Measurements from ENCODE around the gene MAPK8.

MAPK8 gene

DNA sequence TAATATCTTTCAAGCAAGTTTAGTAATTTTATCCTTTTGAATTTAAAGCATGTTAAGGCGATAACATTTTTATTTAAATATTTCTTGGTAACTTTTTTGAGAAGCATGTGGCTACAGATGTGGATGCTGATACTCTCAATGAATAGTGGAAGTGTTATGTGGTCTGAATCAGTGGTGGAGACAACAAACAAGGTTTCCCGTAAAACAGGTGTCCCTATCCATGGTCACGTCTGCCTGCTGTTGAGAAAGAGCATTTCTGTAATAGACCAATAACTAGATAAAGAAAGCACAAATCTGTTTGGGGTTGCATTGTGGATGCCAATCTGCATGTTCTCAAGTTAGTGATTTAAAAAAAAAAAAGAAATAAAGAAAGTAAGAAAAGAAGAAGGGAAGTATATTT is 13.9 kb upstream of the MAPK8 start:
- DNase-seq = no peak

DNA sequence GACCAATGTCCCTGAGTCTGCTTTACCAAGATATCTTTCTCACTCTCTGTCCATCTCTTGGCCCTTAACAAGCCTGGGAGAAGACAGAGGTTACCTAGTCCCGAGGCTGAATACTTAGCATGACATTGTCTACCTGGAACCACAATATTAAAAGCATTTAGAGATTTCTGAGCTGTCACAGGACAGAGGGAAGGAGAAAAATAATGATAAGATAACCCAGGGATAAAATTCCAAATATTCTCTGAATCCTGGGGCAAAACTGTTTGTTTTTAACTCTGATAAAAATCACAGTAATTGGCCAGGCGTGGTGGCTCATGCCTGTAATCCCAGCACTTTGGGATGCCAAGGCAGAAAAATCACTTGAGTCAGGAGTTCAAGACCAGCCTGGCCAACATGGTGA is 12.0 kb upstream of the MAPK8 start:
- no peak for DNase-seq

DNA sequence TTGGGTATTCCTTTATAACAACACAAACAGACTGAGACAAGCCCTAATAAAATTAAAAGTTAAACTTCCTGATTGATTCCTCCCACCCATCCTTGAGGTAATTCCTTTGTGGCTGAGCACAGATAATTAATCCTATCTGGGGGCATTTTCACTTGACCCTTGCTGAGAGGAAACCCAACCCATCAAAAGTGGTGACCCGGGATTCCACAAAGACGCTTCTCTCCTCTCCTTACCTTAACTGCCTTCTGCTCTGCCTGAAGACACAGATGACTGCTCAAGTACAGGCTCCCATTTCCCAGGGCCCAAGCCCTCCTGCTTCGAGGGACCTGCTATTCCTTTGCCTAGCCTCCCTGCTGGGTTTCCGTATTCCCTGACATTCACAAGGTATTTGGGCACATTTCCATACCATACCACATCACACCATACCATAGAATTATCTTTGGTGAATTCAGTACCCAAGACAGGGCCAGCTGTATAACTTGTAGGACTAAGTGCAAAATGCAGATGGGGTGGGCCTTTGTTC is 9.8 kb upstream of the MAPK8 start:
- DNase-seq = no peak

DNA sequence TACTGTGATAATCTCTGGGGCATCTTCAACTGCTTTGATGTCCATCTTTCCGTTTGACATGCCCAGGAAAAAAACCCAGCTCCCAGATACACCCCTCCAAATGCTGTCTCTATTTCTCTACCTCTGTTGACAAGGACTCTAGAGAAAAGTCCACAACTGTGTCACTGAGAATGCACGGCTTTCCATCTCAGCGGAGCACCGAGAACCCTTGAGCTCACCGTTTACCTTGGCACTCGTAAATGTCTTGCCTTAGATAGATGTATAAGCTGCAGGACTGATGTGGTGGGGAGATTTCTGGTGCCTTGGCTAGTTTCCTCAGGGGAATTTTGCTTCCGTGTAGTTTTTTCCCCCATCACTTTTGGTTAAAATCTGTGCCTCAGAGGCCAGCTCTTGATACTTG is 7.4 kb upstream of the MAPK8 start:
- no peak for DNase-seq

DNA sequence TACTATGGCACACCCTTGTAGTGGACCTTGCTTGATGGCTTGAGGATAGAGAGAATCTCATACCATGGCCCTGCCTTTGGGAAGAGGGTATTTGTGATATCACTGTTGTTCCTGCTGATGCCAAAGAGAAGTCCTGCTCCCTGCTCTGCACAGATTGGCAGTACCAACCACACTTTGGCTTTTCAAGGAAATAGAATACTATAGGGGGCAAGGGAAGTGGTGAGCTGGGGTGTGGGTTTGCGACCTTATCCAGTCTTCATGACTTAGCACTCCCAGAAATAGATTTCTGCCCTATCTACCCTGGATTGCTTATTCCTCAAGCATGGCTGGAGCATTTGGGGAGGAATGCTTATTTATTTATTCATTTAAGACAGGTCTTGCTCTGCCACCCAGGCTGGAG is 6.8 kb upstream of the MAPK8 start:
- DNase-seq = no peak

DNA sequence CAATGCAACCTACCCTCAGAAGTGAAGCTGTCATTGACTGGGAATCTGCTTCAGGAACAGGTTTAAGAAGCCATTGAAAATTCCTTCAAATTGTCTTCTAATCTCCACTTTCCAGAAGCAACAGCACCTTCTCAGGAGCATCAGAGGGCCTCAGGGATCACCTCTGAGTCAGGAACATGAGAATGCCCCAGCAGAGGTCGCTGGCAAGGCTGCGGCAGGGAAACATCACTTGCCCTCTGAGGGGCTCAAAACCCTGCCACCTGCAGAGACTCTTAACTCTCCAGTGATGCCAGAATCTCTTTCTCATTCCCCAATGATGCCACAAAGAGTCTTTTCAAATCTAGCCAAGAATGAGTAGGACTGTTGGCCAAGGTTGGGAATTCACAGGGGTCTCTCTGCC is 5.9 kb upstream of the MAPK8 start:
- DNase-seq = no peak

DNA sequence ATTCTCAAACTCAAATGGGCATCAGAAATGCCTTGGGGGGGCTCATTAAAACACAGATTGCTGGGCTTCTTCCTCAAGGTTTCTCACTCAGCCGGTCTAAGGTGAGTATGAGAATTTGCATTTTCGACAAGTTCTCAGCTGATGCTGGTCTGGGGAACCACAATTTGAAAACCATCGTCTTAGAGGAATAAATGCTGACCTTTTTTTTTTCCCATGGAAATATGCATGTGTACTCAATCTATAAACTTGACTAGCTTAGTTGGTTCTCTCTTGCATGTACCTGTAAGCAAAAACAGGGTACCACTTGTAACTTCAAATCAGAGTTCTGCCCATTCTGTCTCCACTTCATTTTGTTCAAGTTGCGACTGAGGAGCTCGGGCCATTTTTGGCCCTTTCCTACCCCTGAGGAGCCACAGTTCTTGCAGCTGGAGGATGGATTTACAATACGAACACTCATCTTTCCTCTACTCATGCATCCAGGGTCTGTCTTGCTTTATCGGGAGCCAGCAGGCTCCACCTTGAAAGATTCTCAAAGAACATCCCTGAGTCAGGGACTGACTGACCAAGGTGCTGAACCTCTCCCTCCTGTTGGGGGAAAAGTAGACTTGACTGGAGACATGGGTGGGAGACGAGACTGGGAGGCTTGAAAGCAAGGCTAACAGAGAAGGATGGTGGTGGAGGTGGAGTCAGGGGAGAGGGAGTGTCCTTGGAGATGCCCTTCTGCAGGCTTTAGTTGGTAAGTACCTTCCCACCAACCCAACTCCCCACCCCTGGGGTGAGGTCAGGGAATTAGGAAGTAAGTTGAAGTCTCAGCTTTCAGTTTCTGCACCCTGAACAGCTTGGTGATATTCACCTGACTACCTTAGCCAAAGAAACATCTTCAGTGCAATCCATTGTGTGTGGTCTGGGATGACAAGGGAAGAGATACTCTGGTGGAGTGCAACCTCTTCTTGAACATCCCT is 3.7 kb upstream of the MAPK8 start:
- no peak for DNase-seq

DNA sequence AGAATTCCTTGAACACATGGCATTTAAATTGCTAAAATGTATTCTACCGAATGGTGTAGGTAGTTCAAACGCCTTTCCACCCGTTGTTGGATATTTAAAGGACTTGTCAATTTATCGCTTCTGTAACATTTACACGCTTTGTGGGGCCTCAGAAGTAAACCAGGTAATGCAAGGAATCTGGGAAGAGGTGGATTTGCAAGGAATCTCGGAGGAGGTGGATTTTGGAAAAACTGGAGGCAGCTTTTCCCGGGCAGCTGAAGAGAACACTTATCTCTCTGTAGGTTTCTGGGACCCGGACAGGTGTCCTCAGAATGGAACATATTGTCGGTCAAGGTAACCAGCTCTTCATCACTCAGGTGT is 592 bp upstream of the MAPK8 start:
- DNase-seq = no peak

DNA sequence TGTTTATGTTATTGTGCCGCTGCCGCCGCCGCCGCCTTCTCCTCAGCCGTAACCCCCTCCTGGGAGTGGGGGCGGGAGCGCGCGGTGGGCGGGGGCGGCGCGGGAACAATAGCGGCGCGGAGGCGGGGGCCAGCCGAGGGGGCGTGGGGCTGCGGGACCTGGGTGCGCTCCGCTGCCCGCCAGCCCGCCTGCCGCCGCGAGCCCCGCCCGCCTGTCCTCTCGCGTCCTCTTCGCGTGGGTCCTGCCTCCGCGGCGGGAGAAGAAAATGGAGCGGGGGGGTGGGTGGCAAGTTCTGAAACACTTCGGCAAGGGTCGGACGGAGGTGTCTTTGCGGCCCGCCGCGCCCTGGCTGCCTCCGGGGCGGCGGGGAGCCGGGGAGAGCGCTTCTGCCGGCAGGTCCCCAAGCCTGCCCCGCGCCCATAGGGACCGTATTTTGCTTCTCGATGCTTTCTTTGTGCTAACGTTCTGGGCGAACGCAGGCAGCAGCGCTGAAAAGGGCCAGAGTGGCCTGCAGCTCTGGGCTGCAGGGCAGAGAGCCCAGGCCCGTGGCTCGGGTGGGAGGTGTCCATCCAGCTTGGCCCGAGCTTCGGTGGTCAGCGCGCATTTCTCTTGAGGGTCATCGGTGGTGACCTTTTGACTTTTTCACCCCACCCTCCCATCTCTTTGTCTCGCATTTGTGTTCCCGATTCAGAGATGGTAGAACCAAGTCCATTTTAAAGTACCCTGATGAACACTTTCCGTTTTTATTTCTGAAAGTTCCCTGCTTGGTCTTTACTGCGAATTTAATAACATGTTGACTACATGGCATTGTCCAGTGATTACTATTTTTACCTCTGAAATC is 613 bp downstream of the MAPK8 start:
- DNase-seq = peak; percentile 35

DNA sequence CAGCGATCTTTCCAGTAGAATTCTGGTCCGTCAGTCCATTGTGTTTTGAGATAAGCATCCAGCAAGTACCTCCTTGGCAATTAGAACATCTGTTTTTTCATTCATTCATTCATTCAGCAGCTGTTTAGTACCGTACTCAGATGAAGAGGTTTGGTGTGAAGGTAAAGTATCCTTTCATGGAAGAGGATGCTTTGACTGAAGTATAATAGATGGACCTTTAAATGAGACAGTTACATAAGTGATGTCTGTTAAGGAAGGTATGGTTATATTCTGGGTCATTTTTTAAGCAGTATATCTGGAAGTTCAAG is 1.2 kb downstream of the MAPK8 start:
- no peak for DNase-seq

DNA sequence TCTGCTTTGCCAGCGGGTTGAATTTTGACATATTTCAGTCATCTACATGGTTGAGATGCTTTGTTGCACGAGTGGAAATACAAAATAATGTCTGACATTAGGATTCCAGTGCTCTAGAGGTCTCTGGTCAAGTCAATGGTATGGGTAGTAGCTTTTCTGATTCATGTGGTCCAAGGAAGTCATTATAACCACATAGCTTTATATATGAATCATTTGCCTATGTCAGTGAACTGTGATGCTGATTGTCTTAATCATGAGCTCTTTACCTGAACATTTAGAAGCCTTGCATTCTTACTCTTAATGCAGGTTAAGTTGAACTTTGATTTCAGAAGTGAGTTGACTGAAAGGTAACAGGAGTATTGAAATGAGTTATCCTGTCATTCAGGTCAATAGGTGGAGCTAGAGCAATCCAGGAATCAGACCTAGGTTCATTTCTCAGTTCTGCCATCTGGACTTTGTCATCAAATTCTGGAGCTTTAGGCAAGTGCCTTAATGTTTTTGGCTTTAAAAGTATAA is 3.3 kb downstream of the MAPK8 start:
- peak; percentile 78 for DNase-seq

DNA sequence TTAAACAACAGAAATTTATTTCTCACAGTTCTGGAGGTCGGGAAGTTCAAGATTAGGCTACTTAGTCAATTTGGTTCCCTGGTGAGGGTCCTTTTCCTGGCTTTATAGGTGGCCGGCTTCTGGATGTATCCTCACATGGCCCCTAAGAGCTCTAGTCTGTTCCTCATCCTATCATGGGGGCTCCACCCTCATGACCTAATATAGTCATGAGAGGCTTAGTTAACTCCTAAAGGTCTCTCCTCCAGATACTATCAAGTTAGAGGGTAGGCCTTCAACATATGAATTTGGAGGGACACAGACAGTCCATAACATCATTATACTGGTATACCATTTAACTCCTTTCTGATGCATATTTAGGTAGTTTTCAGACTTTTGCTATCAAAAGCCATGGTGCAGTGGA is 7.6 kb downstream of the MAPK8 start:
- no peak for DNase-seq

DNA sequence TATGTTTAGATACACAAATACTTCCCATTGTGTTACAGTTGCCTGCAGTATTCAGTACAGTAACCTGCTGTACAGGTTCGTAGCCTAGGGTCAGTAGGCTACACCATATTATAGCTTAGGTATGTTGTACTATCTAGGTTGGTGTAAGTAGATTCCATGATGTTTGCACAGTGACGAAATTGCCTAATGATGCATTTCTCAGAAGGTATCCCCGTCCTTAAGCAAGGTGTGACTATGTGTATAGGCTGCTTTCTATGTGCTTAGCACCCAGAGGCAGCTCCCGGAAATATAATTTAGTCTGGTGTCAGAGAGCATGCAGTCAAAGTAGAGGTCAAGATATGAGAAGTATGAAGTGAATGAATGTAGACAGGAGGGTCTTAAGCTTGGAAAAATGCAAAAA is 9.8 kb downstream of the MAPK8 start:
- no peak for DNase-seq

DNA sequence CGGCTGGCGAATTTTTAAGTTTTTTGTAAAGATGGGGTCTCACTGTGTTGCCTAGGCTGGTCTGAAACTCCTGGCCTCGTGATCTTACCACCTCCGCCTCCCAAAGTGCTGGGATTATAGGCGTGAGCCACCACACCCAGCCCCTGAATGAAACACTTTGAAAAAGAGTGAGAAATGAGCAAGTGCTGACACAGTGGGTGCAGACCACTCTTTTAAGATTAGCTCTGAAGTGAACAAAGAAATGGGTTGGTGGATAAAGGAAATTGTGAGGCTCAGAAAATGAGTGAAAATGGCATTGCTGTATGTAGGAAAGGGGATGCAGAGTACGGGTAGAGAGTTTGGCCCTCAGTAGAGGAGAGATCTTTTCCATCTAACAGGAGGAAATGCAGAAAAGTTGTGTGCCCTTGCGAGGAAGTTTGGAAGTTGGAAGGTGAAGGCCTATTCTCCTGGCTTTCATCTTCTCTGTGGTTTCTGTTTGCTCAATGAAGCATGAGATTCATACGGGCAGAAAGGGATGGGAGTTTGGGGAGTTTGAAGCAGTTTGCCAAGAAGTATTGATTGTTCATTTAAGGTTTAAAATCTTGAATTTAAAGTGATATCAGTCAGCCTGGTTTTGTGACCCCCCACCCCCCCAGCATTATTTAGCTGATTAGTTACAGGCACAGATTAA is 11.0 kb downstream of the MAPK8 start:
- no peak for DNase-seq

DNA sequence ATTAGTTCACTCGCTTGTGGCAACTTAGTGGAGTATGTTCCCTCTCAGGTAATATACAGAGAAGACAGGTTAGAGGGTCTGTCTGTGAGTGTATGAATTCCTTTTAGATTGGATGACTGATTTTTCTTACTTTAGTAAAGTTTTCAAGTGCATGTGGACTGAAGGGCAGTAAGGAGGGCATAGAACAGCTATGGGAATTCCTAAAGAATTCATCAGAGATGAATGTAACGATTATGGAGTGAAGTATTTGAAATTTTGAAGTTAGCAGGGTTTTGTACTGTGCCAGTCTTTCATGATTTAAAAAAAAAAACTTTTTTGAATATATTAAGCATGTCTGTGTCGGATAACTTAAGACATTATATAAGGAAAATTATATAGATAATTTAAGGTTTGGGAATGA is 15.5 kb downstream of the MAPK8 start:
- peak; percentile 15 for DNase-seq

DNA sequence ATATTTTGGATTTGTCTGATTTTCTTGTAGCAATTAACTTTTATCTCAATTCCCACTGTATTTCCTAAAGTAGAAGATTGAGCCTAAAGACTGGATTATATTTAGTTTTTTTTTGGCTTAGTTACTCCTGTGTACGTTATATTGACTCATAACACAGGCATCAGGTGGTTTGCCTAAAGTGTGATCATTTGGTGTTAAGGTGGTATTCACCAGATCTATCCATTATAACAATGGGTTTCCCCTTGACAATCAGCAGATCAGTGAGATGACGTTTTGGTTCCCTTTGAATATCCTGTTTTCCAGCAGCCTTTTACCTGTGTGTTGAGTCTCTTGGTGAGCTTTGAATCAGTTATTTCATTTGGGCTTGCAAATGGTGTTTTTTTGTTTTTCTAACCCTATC is 18.1 kb downstream of the MAPK8 start:
- no peak for DNase-seq

DNA sequence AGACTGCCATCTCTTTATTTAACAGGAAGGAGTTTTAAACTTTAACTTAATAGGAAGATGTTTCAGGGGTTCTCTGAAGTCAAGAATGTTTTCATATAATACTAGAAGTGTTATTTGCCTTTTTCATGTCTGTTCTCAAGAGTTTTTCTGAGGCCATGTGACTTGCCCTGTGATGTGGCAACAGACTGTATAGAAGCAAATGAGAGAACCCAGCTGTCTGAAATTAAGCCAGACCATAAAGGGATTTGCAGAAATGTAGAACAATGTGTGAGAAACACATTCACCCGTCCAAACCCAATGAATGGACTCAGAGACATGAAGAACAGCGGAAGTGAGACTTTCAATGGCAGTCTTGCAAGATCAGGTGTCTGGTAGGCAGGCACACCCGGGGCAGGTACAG is 23.8 kb downstream of the MAPK8 start:
- DNase-seq = peak; percentile 44

DNA sequence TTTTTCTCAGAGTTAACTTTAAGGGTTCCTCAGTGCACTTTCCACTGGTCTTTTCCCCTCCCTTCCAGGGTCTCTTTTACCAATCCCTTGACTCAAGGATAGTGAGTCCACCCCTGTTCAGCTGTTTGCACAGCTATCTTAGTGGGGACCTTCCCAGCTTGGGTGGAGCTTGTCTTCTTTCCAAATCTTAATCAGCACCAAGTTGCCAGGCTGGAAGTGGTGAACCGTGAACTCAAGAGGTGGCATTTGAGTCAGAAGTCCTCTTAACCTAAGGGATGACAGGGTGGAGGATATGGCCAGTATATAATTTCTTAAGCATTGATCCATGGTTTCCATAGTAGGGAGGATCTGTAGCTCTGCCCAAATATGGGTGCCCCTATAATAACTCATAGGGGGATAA is 25.0 kb downstream of the MAPK8 start:
- DNase-seq = no peak

DNA sequence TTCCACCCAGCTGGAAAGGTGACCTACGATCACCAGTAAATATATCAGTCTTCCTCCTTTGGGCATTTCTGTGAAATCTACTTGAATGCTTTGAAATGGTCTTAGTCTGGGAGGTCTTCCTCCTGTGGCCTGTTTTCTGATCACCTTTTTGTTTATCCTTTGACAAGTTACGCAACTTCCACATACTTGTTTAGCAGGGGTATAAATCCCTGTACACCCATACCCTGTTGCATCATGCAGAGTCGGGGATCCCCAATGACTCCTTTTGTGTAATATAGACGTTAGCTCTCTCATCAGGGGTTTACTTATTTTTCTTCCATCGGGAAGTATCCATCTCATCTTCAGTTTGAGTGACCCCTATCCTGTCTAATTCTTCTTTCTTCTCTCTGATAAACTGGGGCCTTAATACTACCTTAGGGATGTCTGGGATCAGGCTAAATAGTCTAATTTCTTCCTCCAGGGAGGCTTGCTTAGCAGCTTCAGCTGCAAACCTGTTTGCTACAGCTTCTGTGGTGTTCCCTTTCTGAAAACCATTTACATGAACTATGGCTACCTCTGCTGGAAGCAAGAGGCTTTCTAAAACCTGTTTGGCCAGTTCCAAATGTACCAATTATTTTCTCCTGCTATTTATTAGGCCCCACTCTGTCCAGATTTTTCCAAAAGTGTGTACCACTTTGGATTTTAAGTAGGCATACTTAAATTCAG is 25.8 kb downstream of the MAPK8 start:
- no peak for DNase-seq

DNA sequence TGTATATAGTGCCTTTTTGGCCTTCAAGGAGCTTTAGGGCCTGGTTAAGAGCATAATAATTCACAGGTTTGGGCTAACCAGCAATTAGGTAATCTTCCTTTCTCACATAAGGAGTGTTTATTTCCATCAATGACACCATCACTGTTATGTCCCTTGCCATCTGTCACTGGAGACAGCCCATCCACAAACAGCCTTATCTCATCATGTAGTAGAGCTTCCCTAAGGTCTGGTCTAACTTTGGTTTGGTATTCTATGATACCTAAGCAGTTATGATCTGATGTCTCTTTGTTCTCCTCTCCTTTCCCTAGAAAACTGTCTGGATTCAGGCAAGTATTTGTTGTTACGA is 26.4 kb downstream of the MAPK8 start:
- no peak for DNase-seq

DNA sequence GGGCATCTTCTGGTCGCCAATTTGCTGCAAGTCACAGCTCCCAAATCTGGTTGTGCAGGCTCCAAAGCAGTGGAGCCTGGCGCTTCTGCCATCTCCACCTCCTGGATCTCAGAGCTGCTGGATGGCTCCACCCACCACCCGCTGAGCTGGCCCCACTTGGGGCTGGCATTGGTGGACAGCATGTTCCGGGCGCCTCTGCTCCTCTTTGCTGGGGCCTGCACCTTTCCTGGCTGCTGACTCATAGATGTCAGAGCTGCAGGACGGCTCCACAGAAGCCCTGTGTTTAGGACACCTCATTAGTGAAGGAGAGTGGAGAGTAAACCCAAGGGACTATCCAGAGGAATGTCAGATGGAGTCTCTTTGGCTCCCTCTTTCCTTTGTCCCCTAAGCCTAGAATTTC is 27.4 kb downstream of the MAPK8 start:
- DNase-seq = no peak

DNA sequence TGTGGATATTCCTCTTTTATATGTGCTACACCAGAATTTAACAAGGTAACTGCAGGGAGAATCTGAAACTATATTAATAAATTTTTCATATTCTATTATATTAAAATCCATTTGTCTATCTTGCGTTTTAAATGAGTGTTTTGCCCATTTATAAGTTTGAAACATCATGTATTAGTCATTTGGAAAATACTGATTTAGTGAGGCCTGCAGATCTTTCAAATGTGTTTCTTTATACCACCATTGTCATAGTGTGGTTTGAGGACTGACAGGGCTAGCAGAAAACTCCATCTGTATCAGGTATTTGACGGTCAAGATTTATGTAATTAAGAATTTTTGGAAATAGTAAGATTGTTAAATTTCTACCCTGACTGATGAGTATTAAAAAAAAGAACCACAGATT is 29.3 kb downstream of the MAPK8 start:
- no peak for DNase-seq

All from HCEC 1CT (cell line).